Endothelial cell of umbilical vein (primary cell): Measurements from ENCODE around the gene NLGN1. TPM values are rescaled to one million over a fixed set of nuclear protein-coding genes. Genes with fewer than 3 reads are reported as not detected.

Experiments
- BruUV-seq: library from RNA; stranded (reverse); fragments of 400-500 nt; replicated peaks from 2 replicates; lab custom pipeline; 2021; lab: Mats Ljungman, UMichigan
- CTCF ChIA-PET: fragments of 300-600, 350-600 bp; sonication (Branson Sonifier 250); formaldehyde crosslinking; loops from one replicate; lab custom pipeline; 2021; ENCODE audit warnings: antibody characterized with exemption, inconsistent platforms; lab: Charles Lee
- POLR2A ChIA-PET: fragments of 300-600, 350-600 bp; sonication (Branson Sonifier 250); formaldehyde crosslinking; loops from one replicate; lab custom pipeline; 2021; ENCODE audit warnings: antibody characterized with exemption, inconsistent platforms; lab: Charles Lee
- DNase-seq: peaks from one replicate; pipeline ENCODE4 v3.0.0-alpha.2; 2011; ENCODE audit warnings: low read depth, low spot score
- FAIRE-seq: peaks from 2 replicates; lab custom pipeline; 2011; peaks lifted over from hg19 to GRCh38; lab: Jason Lieb, UNC
- H2AFZ ChIP-seq: 2 replicates; pipeline ENCODE4 v1.6.0; 2012; ENCODE audit warnings: low read depth, low read length, control low read depth, inconsistent platforms
- H3K27ac ChIP-seq: 2 replicates; pipeline ENCODE4 v1.5.1; 2011; ENCODE audit warnings: low read depth, mild to moderate bottlenecking, control low read depth, low read length, moderate library complexity; ENCODE audit not compliant: insufficient read depth
- H3K27me3 ChIP-seq, 2 experiments: 2 replicates each; pipeline versions ENCODE4 v1.6.0 to v1.6.1; 2011; ENCODE audit warnings: low read length in 2 of 2, mixed read lengths in 1 of 2; ENCODE audit not compliant: control insufficient read depth in 2 of 2, insufficient read depth in 2 of 2
- H3K36me3 ChIP-seq, 2 experiments: 2 replicates in 1 of 2; 3 replicates in 1 of 2; pipeline ENCODE4 v1.5.1; 2011; ENCODE audit warnings: low read length in 2 of 2, mild to moderate bottlenecking in 1 of 2, moderate library complexity in 1 of 2; ENCODE audit not compliant: control insufficient read depth in 2 of 2, insufficient read depth in 2 of 2; ENCODE audit errors: extremely low read depth in 1 of 2
- H3K4me1 ChIP-seq: 3 replicates; pipeline ENCODE4 v1.5.1; 2011; ENCODE audit warnings: mild to moderate bottlenecking, low read length; ENCODE audit not compliant: control insufficient read depth, insufficient read depth; ENCODE audit errors: extremely low read depth
- H3K4me2 ChIP-seq: 2 replicates; pipeline ENCODE4 v1.6.1; 2011; ENCODE audit warnings: low read length, control low read depth, mixed read lengths; ENCODE audit not compliant: insufficient read depth
- H3K4me3 ChIP-seq, 3 experiments: fragments of 200-600 bp in 1 of 3; sonication (generic), shearing (Covaris generic) in 1 of 3; replicated peaks in 1 of 3; 2 replicates each; pipeline ENCODE4 v1.5.1; 2011 to 2016; ENCODE audit warnings: control low read depth in 3 of 3, low read length in 3 of 3, mild to moderate bottlenecking in 2 of 3, inconsistent platforms in 1 of 3, low read depth in 1 of 3, moderate library complexity in 1 of 3; ENCODE audit not compliant: insufficient read depth in 1 of 3
- H3K79me2 ChIP-seq: 2 replicates; pipeline ENCODE4 v1.6.0; 2012; ENCODE audit warnings: low read length, inconsistent platforms; ENCODE audit not compliant: control insufficient read depth, insufficient read depth
- H3K9ac ChIP-seq: replicated peaks from 2 replicates; pipeline ENCODE3; 2011; ENCODE audit warnings: low read length, control low read depth; ENCODE audit not compliant: insufficient read depth; ENCODE audit errors: extremely low read depth
- H3K9me1 ChIP-seq: replicated peaks from 3 replicates; pipeline ENCODE4 v1.6.0; 2011; ENCODE audit warnings: mild to moderate bottlenecking, low read length; ENCODE audit not compliant: control insufficient read depth, insufficient read depth; ENCODE audit errors: extremely low read depth
- H3K9me3 ChIP-seq: replicated peaks from 2 replicates; pipeline ENCODE4 v1.5.1; 2012; ENCODE audit warnings: low read length, inconsistent platforms; ENCODE audit not compliant: control insufficient read depth, insufficient read depth
- H4K20me1 ChIP-seq: replicated peaks from 2 replicates; pipeline ENCODE3; 2011; ENCODE audit warnings: mild to moderate bottlenecking, low read length; ENCODE audit not compliant: control insufficient read depth, insufficient read depth; ENCODE audit errors: extremely low read depth
- EZH2 ChIP-seq: IDR thresholded peaks from 2 replicates; pipeline ENCODE4 v1.6.1; 2012; ENCODE audit warnings: borderline replicate concordance, low read depth, mild to moderate bottlenecking, moderate library complexity, low read length, inconsistent platforms; ENCODE audit not compliant: severe bottlenecking
- FOS ChIP-seq: IDR thresholded peaks from 2 replicates; pipeline ENCODE4 v1.6.1; 2011; ENCODE audit warnings: mild to moderate bottlenecking, low read length, moderate library complexity, borderline replicate concordance; ENCODE audit not compliant: insufficient read depth
- GATA2 ChIP-seq: IDR thresholded peaks from 2 replicates; pipeline ENCODE4 v1.7.0; 2011; ENCODE audit warnings: low read depth, mild to moderate bottlenecking, moderate library complexity, mixed read lengths, low read length; ENCODE audit not compliant: insufficient read length, insufficient read depth
- JUN ChIP-seq: IDR thresholded peaks from 2 replicates; pipeline ENCODE4 v1.6.1; 2011; ENCODE audit warnings: borderline replicate concordance, low read depth; ENCODE audit not compliant: insufficient read length, insufficient read depth
- MYC ChIP-seq: IDR thresholded peaks from one replicate; pipeline ENCODE4 v1.6.1; 2011; ENCODE audit warnings: mild to moderate bottlenecking, low read depth, low read length
- POLR2A ChIP-seq: IDR thresholded peaks from 2 replicates; pipeline ENCODE4 v1.6.1; 2012; ENCODE audit warnings: low read depth, mild to moderate bottlenecking, control low read depth, low read length
- POLR2AphosphoS5 ChIP-seq: IDR thresholded peaks from 2 replicates; pipeline ENCODE4 v1.6.1; 2012; ENCODE audit warnings: low read depth, mild to moderate bottlenecking, control low read depth, low read length, moderate library complexity; ENCODE audit not compliant: insufficient read depth
- dilution Hi-C: fragments of 300-500 bp; cut with MboI; formaldehyde crosslinking; loops from one replicate; pipeline ENCODE4 v1.15.0; 2019; ENCODE audit warnings: low sequenced_read_pairs; ENCODE audit not compliant: extremely low pct_ligation_motif_present
- intact Hi-C: fragments of 100-400 bp; cut with micrococcal nuclease; formaldehyde crosslinking; loops from one replicate; pipeline ENCODE4 v1.10.0; 2022
- polyA plus RNA-seq, 4 experiments: library from polyadenylated mRNA; depleted of rRNA in 3 of 4; stranded (reverse) in 3 of 4; unstranded in 1 of 4; fragments of >200 nt; gene quantifications; 2 replicates each; pipeline versions ENCODE4 v1.2.1 to v1.2.3, GENCODE V29; 2011 to 2012; ENCODE audit warnings: missing spikeins in 1 of 4
- total RNA-seq: library from RNA; stranded (reverse); gene quantifications from 2 replicates; pipeline ENCODE4 v1.2.3, GENCODE V29; 2021
- TF ChIP-seq, protein P1 (sequence below): IDR thresholded peaks from 2 replicates; pipeline ENCODE4 v1.6.1; 2011; ENCODE audit not compliant: insufficient read depth, insufficient read length
- TF ChIP-seq, protein P2 (sequence below), 2 donors: IDR thresholded peaks; 1 replicate in 1 of 2; 2 replicates in 1 of 2; pipeline ENCODE4 v1.5.1; 2011; ENCODE audit warnings: low read length in 2 of 2, mild to moderate bottlenecking in 2 of 2, moderate library complexity in 2 of 2, control low read depth in 1 of 2, inconsistent platforms in 1 of 2, low read depth in 1 of 2; ENCODE audit not compliant: insufficient read depth in 1 of 2; ENCODE audit errors: extremely low read depth in 1 of 2

Gene NLGN1
- total and polyA plus RNA-seq, 2 donors (not counting 3 experiments of a cell fraction or from before 2014, with no cell fraction given), result 7.9 to 16.3 TPM

- intact Hi-C loops (no loop called here), dilution Hi-C loops (no loop called here)
- no peaks in the 10 kb centered on the region for H3K9me1 ChIP-seq
- TF ChIP-seq FOS (no peak), EZH2 (no peak), POLR2AphosphoS5 (no peak), JUN (no peak), MYC (no peak), POLR2A (no peak), GATA2 (no peak)
- TF ChIP-seq, protein P1, sequence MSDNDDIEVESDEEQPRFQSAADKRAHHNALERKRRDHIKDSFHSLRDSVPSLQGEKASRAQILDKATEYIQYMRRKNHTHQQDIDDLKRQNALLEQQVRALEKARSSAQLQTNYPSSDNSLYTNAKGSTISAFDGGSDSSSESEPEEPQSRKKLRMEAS, result no peak
- TF ChIP-seq, protein P2, sequence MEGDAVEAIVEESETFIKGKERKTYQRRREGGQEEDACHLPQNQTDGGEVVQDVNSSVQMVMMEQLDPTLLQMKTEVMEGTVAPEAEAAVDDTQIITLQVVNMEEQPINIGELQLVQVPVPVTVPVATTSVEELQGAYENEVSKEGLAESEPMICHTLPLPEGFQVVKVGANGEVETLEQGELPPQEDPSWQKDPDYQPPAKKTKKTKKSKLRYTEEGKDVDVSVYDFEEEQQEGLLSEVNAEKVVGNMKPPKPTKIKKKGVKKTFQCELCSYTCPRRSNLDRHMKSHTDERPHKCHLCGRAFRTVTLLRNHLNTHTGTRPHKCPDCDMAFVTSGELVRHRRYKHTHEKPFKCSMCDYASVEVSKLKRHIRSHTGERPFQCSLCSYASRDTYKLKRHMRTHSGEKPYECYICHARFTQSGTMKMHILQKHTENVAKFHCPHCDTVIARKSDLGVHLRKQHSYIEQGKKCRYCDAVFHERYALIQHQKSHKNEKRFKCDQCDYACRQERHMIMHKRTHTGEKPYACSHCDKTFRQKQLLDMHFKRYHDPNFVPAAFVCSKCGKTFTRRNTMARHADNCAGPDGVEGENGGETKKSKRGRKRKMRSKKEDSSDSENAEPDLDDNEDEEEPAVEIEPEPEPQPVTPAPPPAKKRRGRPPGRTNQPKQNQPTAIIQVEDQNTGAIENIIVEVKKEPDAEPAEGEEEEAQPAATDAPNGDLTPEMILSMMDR (IDR thresholded peaks at IDR 0.05; ENCODE audit: extremely low read depth in 1 of 2, insufficient read depth in 1 of 2, low read depth in 1 of 2, low read length in 2 of 2), result no peak
- H3K27ac ChIP-seq, result no peak overlapping the region
- H3K4me2 ChIP-seq, result no peak overlapping the region
- ChIA-PET CTCF (no interaction called here), POLR2A (no interaction called here)
- FAIRE-seq (no peak), DNase-seq (no peak)
- no peaks in the 10 kb centered on the region for H3K9me3 ChIP-seq
- no peak overlapping the region for H3K4me3 ChIP-seq
- H3K4me1 ChIP-seq, result no peaks in the 10 kb centered on the region
- H4K20me1 ChIP-seq, result no peaks in the 10 kb centered on the region
- no peaks in the 10 kb centered on the region for H3K36me3 ChIP-seq
- BruUV-seq, result no TSS peak
- no peak overlapping the region for H3K9ac ChIP-seq
- no peaks in the 10 kb centered on the region for H3K79me2 ChIP-seq
- H2AFZ ChIP-seq, result no peak overlapping the region
- no peaks in the 10 kb centered on the region for H3K27me3 ChIP-seq
Measured at GRCh38 chr3:174216019-174216418, 818.5 kb downstream of the NLGN1 start.
